Measurements from ENCODE around the gene RAB44. TPM values are rescaled to one million over a fixed set of nuclear protein-coding genes. Genes with fewer than 3 reads are reported as not detected.

The RAB44 gene
- total and polyA plus RNA-seq, 8 donors = 0.04 to 0.14 (median 0.09) TPM; not detected in 1

DNA sequence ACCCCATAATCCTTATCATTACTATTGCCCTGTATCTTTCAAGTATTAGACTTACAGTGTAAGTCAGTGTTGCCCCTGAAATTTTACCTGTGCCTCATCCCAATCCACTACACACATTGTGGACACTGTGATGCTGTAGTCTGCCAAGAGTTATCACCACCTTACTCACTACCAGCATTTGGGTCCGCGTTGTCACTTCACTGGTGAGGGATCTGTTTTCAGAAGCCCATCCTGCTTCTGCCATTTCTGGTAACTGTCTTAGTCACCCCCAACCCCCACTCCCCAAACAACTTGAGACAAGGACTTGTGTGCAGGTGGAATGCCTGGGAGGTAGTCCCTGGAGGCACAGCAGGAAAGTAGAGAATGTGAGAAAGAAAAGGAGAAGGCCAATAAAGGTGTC lies 6.0 kb upstream of the RAB44 start:
- peaks cover 0 to 8% (median 4%) of the 10 kb centered on the region in 3 donors for H3K36me3 ChIP-seq
- DNase-seq (no peak), ATAC-seq (no peak), FAIRE-seq (no peak)
- H3K4me1 ChIP-seq = peaks cover 0 to 6% (median 6%) of the 10 kb centered on the region in 3 donors
- H3K27me3 ChIP-seq = no peaks in the 10 kb centered on the region
- no peaks in the 10 kb centered on the region for H3K9me3 ChIP-seq
- WGBS, 2 donors = 96 to 100% methylated on average over 2 of the region's 2 CpGs
- no peak overlapping the region for H3K27ac ChIP-seq
- H3K4me3 ChIP-seq = no peak overlapping the region
- intact Hi-C loops (cut with DNase I) = no loop called here
- TF ChIP-seq, protein P1, sequence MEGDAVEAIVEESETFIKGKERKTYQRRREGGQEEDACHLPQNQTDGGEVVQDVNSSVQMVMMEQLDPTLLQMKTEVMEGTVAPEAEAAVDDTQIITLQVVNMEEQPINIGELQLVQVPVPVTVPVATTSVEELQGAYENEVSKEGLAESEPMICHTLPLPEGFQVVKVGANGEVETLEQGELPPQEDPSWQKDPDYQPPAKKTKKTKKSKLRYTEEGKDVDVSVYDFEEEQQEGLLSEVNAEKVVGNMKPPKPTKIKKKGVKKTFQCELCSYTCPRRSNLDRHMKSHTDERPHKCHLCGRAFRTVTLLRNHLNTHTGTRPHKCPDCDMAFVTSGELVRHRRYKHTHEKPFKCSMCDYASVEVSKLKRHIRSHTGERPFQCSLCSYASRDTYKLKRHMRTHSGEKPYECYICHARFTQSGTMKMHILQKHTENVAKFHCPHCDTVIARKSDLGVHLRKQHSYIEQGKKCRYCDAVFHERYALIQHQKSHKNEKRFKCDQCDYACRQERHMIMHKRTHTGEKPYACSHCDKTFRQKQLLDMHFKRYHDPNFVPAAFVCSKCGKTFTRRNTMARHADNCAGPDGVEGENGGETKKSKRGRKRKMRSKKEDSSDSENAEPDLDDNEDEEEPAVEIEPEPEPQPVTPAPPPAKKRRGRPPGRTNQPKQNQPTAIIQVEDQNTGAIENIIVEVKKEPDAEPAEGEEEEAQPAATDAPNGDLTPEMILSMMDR (IDR thresholded peaks at IDR 0.05) = no peak

DNA sequence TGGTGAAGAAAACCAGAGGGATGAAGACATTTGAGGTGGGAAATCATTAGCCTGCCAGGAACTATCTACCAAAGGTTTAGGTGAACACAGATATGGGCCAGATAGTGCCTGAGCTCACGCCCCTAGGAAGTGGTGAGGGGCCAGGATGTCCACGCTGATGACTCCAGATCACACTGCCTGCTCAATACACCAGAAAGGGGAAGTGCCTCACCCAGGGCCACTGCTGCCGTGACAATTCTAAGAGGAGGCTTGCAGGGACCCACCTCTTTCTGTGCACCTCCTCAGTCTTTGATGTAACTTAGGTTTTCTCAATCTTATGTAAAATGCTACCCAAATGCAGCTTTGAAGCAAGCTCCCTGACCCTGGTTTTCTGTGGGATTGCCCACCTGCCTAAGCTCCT lies 5.4 kb upstream of the RAB44 start:
- no peak overlapping the region for H3K27ac ChIP-seq
- H3K4me3 ChIP-seq = no peak overlapping the region
- H3K36me3 ChIP-seq = peaks cover 0 to 2% (median 0%) of the 10 kb centered on the region in 3 donors
- peaks cover 0 to 6% (median 6%) of the 10 kb centered on the region in 3 donors for H3K4me1 ChIP-seq
- WGBS, 2 donors = 73 to 85% methylated on average over 3 of the region's 3 CpGs
- FAIRE-seq (no peak), DNase-seq (no peak), ATAC-seq (peak in 2 of 4 donors; percentile 31 to 46)
- H3K27me3 ChIP-seq = no peaks in the 10 kb centered on the region
- TF ChIP-seq, protein P1 (IDR thresholded peaks at IDR 0.05) = no peak
- intact Hi-C loops (cut with DNase I) = no loop called here
- H3K9me3 ChIP-seq = no peaks in the 10 kb centered on the region

DNA sequence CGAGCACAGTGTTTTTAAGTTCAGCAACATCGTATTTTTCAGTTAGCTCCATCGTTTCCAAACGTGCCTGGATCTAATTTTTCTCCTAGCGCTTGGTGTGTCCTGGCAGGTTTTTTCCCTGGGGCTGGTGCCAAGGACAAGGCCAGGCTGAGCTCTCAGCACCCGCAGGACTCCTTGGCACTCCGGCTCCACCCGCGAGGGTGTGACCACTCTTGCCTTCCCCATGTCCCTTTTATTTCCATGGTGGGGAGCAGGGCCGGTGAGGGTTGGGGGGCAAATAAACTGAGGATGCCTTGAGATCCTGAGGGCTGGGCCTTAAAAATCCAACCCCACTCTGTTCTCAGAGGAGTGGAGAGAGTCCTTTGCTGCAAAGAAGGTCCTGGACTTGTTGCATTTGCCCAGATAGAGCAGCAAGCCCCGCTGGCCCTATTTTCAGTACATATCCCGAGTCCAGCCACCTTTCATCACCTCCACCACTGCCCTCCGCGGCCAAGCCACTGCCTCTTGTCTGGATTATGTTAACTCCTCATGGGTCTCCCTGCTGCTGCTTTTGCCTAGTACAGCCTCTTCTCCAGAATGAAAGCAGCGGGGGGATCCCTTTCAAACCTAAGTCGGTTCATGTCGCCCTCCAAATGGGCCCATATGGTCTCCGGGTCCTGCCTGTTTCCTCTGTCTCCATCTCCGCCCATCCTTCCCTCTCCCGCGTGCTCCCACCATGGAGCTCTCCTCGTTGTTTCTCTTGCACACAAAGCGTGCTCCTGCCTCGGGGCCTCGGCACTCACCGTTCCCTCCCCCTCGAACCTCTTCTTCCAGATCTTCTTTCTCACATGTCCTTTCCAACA lies 4.5 kb upstream of the RAB44 start:
- FAIRE-seq (no peak), ATAC-seq (peak; percentile 30 to 91 (median 56)), DNase-seq (peak in 4 of 6 donors; percentile 56 to 82 (median 70))
- Histone ChIP-seq H3K9me3 (no peaks in the 10 kb centered on the region), H3K4me1 (peaks cover 0 to 6% (median 6%) of the 10 kb centered on the region in 3 donors), H3K4me3 (no peak overlapping the region), H3K27me3 (no peaks in the 10 kb centered on the region), H3K36me3 (no peaks in the 10 kb centered on the region), H3K27ac (no peak overlapping the region)
- TF ChIP-seq, protein P1 (IDR thresholded peaks at IDR 0.05) = no peak
- WGBS, 2 donors = 54% methylated on average over 27 of the region's 27 CpGs
- intact Hi-C loops (cut with DNase I) = no loop called here

DNA sequence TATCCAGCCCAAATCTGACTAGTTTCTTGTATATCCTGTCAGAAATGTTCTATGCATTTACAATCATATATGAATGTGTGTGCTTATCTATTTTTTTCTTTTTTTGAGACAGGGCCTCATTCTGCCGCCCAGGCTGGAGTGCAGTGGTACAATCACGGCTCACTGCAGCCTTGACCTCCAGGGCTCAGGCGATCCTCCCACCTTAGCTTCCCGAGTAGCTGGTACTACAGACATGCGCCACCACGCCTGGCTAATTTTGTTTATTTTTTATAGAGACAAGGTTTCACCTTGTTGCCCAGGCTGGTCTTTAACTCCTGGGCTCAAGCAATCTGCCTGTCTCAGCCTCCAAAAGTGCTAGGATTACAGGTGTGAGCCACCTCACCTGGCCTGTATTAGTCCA lies 3.0 kb upstream of the RAB44 start:
- ATAC-seq (no peak), DNase-seq (no peak), FAIRE-seq (no peak)
- Histone ChIP-seq H3K4me3 (no peak overlapping the region), H3K36me3 (no peaks in the 10 kb centered on the region), H3K9me3 (no peaks in the 10 kb centered on the region), H3K27ac (no peak overlapping the region), H3K27me3 (no peaks in the 10 kb centered on the region), H3K4me1 (peaks cover 0 to 6% (median 6%) of the 10 kb centered on the region in 3 donors)
- intact Hi-C loops (cut with DNase I) = no loop called here
- TF ChIP-seq, protein P1 (IDR thresholded peaks at IDR 0.05) = no peak
- 76 to 78% methylated on average over 6 of the region's 6 CpGs for WGBS, 2 donors

DNA sequence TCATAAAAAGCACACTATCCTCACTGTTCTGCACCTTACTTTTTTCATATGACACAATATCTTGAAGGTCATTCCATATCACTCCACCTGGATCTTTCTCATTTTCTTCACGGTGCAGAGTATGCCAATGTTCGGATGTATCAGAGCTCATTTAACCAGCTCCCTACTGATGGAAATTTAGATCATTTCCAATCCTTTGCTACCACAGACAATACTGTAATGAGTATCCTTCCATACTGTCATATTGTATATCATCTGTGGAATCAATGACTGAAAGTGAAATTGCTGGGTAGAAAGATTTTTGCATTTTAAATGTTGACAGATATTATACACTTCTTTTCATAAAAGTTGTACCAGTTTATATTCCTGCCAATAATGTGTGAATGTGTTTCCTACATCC lies 2.2 kb upstream of the RAB44 start:
- Histone ChIP-seq H3K9me3 (no peaks in the 10 kb centered on the region), H3K4me3 (no peak overlapping the region), H3K27ac (no peak overlapping the region), H3K27me3 (no peaks in the 10 kb centered on the region), H3K36me3 (no peaks in the 10 kb centered on the region), H3K4me1 (peaks cover 0 to 6% (median 6%) of the 10 kb centered on the region in 3 donors)
- no peak for FAIRE-seq
- intact Hi-C loops (cut with DNase I) = no loop called here
- TF ChIP-seq, protein P1 (IDR thresholded peaks at IDR 0.05) = no peak
- no peak for ATAC-seq
- no peak for DNase-seq
- 23 to 30% methylated on average over 2 of the region's 2 CpGs for WGBS, 2 donors

Data from pancreas (tissue), 10 donors.